Measurements from ENCODE around the gene CSPG4.
A peak's percentile ranks its signal among the peaks of the same experiment; 100 is the strongest.
"Not testable (repeated sequence)": the region's sequence is repeated elsewhere in the genome, so short reads cannot be mapped to it uniquely, and the experiment has no call there.

CSPG4 gene

GRCh38 chr15:75738014-75738646 is 25.5 kb upstream of the CSPG4 start:
- no peak for DNase-seq (ENCODE audit: low spot score)

GRCh38 chr15:75737116-75738013 is 24.7 kb upstream of the CSPG4 start:
- DNase-seq (ENCODE audit: low spot score) = not testable (repeated sequence)

- DNase-seq (ENCODE audit: low spot score) = no peak
Measured at GRCh38 chr15:75736256-75736655, 23.6 kb upstream of the CSPG4 start.

- not testable (repeated sequence) for DNase-seq (ENCODE audit: low spot score)
Measured at GRCh38 chr15:75734861-75735760, 22.5 kb upstream of the CSPG4 start.

GRCh38 chr15:75733761-75734651 is 21.4 kb upstream of the CSPG4 start:
- DNase-seq (ENCODE audit: low spot score) = no peak

GRCh38 chr15:75732809-75733451 is 20.3 kb upstream of the CSPG4 start:
- peak; percentile 54 for DNase-seq (ENCODE audit: low spot score)

GRCh38 chr15:75732177-75732808 is 19.6 kb upstream of the CSPG4 start:
- no peak for DNase-seq (ENCODE audit: low spot score)

GRCh38 chr15:75731248-75732151 is 18.9 kb upstream of the CSPG4 start:
- no peak for DNase-seq (ENCODE audit: low spot score)

GRCh38 chr15:75730376-75731247 is 18.0 kb upstream of the CSPG4 start:
- not testable (repeated sequence) for DNase-seq (ENCODE audit: low spot score)

- DNase-seq (ENCODE audit: low spot score) = no peak
Measured at GRCh38 chr15:75729326-75730069, 16.9 kb upstream of the CSPG4 start.

- peak; percentile 51 for DNase-seq (ENCODE audit: low spot score)
Measured at GRCh38 chr15:75727851-75728715, 15.4 kb upstream of the CSPG4 start.

GRCh38 chr15:75727031-75727531 is 14.4 kb upstream of the CSPG4 start:
- DNase-seq (ENCODE audit: low spot score) = no peak

GRCh38 chr15:75725719-75726607 is 13.3 kb upstream of the CSPG4 start:
- no peak for DNase-seq (ENCODE audit: low spot score)

- no peak for DNase-seq (ENCODE audit: low spot score)
Measured at GRCh38 chr15:75725006-75725718, 12.5 kb upstream of the CSPG4 start.

Data from hematopoietic multipotent progenitor cell treated with erythropoietin and hydrocortisone succinate and interleukin-3 and kit ligand, for 17 days (in vitro differentiated cells).